GM18867 (cell line): ENCODE measurements around the gene TUBGCP3.

Experiments used
- ATAC-seq: cut with Tn5 transposase; IDR thresholded peaks from one replicate; pipeline ENCODE4 v1.9.1; 2021; ENCODE audit warnings: mild to moderate bottlenecking, moderate library complexity; ENCODE audit not compliant: unreplicated experiment

TUBGCP3 gene

DNA sequence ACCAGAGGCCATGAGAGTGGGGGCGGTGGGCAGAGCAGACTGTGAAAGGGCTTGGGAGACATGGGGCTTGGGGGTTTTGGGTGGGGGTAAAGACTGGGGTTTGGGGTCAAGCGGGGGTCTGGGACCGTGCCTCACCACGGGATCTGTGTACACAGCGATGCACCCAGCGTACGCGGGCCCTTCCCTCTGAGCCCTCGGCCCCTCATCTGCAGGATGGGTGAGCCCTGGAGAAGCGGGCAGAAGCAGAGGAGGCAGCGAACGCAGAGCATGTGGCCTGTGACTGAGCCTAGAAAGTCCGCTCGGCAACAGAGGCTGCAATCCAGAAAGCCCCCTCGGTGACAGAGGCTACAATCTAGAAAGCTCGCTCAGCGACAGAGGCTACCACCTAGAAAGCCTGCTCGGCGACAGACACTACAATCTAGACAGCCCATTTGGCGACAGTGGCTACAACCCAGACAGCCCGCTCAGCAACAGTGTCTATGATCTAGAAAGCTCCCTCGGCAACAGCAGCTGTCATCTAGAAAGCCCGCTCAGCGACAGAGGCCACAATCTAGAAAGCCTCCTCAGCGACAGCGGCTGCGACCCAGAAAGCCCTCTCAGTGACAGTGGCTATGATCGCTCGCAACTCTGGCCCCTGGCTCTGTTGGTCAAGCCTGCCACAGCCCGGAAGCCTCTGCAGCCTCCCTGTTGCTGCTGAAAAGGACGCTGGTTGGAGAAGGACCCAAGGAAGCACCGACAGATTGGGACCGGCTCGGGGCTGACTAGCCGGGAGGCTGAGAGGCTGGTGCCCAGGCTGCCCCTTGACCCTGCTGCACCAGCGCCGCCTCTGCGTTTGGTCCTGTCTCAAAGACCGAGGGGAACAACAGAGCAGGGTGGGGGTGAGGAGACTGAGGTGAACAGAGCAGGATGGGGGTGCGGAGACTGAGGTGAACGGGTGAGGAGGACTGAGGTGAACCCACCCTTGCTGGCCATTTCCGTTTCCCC, 143.2 kb downstream of the TUBGCP3 start:
- no peak for ATAC-seq

DNA sequence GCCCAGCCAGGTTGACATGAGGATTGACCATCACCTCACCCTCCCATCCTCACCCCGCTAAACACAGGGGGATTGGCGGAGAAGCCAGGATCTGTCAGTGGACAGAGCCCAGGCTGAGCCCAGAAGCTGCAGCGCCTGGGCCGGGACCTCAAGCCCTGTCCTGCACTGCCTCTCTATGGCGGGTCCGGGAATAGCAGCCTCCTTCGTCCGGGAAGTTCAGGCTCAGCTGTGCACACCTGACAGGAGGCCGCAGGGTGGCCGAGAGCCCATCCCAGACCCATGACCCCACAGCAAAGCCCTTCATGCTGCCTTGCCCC, 144.0 kb downstream of the TUBGCP3 start:
- no peak for ATAC-seq

DNA sequence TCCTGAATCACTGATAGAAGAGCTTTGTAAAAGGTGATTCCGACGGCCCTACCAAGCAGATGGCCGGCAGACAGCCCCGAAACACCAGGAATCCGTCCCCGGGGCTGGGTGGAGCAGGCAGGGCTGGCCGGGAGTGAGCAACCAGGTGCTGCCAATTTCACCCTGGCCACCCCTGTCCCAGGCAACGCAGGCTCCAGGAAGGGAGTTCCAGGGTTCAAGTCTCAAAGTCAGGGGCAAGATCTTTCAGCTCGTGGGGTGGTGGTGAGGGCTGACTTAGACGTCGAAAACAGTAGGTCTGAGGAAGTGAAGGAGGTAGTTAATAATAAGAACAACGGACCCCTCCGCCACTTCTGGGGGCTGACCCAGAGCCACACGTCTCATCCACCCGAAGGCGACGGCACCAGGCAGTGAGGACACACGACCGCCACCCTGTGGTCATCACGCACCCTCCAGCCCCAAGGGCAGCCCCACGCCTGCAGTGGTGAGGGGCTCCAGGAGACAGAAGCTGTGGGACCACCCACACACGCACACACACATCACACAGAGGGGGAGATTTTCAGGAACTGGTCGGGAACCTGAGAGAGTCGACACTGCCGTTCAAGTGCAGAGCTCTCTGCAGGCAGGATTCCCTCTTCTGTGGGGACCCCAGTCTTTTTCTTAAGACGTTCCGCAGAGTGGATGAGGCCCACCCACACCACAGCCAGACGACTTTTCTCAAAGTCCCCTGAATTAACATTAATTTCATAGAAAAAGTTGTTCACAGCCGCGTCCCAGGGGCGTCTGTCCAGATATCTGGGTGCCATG, 144.6 kb downstream of the TUBGCP3 start:
- ATAC-seq: no peak

DNA sequence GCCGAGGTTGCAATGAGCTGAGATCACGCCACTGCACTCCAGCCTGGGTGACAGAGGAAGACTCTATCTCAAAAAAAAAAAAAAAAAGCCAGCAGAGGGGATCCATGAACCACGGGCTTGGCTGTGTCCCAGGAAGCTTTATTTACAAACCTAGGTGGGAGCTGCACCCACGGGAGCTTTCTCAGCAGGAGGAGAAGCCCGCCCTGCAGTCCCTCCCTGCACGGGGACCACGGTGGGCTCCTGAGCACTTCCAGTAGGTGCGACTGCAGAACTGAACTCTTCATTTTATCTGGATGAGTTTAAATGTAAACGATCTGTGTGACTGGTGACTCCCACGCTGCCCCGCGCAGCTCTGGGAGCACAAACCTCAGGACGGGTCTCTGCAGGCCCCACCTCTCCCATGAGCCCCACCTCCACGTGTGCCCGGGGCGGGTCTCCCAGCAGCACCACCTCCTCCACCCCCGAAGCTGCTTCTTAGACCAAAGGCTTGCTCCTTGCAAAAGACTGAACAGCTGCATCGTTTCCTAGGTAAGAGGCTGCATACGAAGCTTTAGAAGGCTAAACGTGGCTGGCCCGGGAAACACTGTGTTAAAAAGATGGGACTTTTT, 145.4 kb downstream of the TUBGCP3 start:
- no peak for ATAC-seq

DNA sequence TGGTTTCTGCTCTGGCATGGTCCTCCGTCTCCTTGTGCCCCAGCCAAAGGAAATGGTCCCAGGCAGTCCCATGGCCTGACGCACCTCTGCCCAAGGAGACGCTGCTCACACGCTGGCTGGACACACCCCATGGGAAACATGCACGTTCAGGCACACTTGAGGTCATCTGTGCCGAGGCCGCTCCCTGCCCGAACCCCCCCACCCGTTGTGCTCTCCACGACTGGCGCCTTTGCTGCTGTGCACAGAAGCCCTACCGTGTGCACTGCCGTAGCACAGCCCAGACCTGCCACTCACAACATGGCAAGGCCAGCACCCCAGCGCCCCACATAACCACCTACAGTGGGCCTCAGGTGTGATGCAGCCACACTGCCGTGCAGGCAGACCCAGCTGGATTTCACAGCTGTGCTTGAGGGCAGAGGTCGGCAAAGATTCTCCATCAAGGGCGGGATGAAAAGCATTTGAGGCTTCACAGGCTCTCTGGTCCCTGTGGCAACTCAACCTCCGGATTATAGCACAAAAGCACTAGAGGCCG, 146.1 kb downstream of the TUBGCP3 start:
- no peak for ATAC-seq

DNA sequence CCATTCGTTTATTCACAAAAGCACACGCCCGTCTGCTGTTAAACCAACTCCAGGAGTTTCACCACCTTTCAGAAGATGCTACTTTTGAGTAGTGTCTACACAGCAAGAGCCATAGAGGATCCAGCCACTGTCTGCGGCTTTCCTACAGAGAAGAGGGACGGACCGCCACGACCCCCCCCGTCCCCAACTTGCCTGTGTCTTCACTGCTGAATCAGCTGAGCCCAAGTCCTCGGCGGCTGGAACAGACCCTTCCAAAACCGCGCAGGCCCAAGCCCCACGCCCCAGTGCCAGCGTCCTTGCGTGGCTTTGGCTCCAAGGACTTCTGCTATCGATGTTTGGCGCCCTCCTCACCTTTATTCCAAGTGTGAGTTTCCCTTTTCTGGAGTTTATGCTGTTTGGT, 146.7 kb downstream of the TUBGCP3 start:
- no peak for ATAC-seq

DNA sequence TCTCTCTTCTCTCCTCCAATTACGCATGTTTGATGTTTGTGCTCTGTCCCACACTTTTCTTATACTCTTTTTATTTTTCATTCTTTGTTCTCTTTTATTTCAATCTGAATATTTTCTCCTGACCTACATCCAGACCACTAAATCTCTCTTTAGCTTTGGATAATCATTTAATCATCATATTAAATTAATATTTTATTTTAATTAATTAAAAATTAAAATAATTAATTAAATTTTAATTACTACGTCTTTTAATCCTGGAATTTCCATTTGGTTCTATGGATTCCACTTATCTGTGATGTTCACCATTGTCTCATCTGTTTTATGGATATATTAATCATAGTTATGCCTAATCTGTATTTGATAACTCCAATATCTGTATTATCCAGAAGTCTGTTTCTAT, 149.4 kb downstream of the TUBGCP3 start:
- no peak for ATAC-seq

DNA sequence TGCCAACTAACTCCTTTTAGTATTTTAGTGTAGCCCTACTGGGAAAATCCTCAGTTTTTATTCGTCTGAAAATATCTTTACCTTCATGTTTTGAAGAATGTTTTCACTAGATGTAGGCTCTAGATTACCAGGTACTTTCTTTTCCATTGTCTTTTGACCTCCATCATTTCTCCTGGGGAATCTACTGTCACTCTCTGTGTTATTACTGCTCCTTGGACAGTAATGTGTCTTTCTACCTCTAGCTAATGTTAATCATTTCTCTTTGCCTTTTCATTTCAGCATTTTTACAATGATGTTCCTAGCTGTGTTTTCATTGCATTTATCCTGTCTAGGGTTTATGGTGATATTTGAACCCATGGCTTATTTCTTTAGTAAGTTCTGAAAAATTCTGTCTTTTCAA, 149.9 kb downstream of the TUBGCP3 start:
- ATAC-seq: no peak

DNA sequence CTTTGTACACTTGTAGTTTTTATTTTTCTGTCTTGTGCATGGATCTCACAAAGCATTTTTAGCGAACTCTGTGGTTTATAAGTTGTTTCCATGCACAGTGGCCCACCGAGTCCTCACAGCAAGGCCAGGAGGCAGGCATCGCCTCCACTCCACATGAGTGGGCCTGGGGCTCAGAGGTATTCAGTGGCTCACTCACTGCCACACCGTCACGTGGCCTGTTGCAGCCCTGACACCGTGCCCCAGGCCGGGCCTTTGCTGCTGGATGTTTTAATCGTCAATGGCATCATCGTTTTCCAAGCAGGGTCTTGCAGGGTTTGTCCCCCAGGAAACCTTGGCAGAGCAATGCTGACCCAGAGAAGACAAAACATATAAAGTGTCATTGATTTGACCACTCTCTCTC, 152.0 kb downstream of the TUBGCP3 start:
- ATAC-seq: no peak
